Right renal cortex interstitium (tissue), 3 donors: ENCODE measurements around the gene ASCC1. TPM values are rescaled to one million over a fixed set of nuclear protein-coding genes. Genes with fewer than 3 reads are reported as not detected.
"Not testable (repeated sequence)": the region's sequence is repeated elsewhere in the genome, so short reads cannot be mapped to it uniquely, and the experiment has no call there.

Source experiments
- DNase-seq, 3 donors: peaks; one replicate each; pipeline ENCODE4 v3.0.0-alpha.2; 2013; ENCODE audit warnings: low read depth in 3 of 3, low spot score in 2 of 3
- polyA plus RNA-seq, 3 donors: library from polyadenylated mRNA; unstranded; fragments of 120-200 nt; gene quantifications; one replicate each; pipeline ENCODE4 v1.2.1, GENCODE V29; 2013; ENCODE audit not compliant: insufficient read length in 3 of 3

ASCC1 gene
- polyA plus RNA-seq, 3 donors, result 43.6 to 55.4 (median 45.8) TPM

DNA sequence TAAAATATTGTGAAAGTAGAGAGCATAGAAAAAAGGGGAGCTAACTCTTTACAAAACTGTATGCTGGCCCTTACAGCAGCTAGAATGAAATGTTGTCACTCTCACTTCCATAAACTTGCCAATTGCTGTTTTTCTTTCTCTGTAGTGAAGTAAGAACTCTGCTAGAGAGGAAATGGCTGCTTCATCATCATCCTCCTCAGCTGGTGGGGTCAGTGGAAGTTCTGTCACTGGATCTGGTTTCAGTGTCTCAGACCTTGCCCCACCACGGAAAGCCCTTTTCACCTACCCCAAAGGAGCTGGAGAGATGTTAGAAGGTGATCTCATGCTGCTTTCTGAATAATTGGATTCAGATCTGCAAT lies 7.6 kb upstream of the ASCC1 start:
- DNase-seq, result no peak

DNA sequence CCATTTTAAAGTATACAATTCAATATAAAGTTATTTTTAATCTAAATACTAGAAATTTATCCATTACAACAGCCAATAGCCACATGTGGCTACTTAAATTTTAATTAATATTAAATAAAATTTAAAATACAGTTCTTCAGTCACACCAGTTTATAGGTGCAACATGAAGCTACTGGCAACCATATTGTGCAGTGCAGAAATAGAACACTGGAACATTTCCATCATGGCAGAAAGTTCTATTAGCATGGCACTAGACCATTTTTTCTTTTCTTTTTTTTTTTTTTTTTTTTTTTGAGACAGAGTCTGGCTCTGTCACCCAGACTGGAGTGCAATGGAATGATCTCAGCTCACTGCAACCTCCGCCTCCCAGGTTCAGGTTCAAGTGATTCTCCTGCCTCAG lies 5.2 kb upstream of the ASCC1 start:
- DNase-seq, result no peak

DNA sequence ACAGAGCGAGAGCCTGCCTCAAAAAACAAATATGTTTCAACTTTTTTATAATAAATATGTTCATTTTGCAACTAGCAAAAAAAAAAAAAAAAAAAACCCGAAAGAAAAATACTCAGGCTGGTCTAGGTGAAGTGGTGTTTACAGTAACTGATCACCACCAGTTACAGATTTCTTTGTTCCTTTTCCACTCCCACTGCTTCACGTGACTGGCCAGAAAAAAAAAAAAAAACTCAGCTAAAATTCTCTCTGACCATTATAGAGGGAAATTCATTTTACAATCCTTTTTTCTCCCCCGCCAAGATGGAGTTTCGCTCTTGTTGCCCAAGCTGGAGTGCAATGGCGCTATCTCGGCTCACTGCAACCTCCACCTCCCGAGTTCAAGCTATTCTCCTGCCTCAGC lies 4.6 kb upstream of the ASCC1 start:
- DNase-seq, result no peak

DNA sequence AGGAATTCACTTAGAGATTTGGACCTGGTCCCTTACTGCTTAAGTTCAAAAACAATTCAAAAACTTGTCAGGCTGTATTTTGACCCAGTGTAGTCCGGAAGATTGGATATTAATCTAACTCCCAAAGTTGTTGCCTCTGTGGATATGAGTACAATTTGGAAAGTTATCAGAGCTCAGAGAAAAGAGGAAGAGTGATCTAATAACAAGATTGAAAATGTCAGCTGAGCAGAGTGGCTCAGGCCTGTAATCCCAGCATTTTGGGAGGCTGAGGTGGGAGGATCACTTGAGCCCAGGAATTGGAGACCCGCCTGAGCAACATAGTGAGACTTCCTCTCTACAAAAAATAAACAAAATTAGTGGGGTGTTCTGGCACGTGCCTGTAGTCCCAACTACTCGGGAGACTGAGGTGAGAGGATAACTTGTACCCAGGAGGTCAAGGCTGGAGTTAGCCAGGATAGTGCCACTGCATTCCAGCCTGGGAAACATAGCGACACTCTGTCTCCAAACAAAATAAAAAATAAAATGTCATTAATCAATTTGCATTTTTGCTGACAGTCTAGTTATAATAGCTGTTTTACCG lies 3.2 kb upstream of the ASCC1 start:
- DNase-seq, result no peak

DNA sequence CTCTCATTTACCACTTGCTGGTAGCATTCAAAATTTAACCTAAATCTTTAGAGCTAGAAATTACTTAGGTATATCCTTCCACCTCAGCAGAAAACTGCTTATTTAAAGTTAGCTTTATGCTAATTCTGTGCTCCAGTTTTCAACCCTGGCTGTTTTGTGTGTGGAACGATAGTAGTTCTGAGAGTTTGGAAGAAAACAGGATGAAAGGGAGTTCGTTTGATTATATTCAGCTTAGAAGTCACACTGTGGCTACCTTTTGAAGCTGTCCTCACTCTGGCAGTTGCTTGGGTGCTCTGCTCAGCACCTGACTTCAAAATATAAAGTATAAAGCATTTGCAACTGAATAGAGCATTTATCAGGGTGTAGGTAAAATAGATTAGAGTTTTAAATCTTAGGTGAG lies 2.6 kb upstream of the ASCC1 start:
- no peak for DNase-seq

DNA sequence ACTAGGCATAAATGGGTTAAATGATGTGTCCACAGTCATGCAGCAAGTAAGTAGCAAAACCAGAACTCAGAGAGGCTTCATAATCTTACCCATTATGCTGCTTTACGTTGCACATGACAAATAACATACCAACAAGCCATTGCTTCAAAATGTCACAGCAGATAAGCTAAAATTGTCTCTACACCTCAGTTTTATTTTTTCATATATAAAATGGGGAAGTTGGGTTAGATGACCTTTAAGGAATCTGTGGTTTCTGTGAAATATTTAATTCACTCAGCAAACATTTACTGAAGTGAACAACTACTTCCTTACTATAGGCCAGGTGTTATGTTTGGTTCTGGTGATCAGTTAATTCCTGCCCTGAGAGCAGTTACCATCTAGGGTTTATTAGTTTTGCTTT lies 2.2 kb upstream of the ASCC1 start:
- no peak for DNase-seq

DNA sequence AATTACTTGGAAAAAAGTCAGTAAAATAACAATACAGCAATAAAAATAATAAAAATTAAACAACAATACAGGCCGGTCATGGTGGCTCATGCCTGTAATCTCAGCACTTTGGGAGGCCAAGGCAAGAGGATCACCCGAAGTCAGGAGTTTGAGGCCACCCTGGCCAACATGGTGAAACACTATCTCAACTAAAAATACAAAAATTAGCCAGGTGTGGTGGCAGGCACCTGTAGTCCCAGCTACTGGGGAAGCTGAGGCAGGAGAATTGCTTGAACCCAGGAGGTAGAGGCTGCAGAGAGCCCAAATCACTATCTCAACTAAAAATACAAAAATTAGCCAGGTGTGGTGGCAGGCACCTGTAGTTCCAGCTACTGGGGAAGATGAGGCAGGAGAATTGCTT lies 4.2 kb downstream of the ASCC1 start:
- not testable (repeated sequence) for DNase-seq

DNA sequence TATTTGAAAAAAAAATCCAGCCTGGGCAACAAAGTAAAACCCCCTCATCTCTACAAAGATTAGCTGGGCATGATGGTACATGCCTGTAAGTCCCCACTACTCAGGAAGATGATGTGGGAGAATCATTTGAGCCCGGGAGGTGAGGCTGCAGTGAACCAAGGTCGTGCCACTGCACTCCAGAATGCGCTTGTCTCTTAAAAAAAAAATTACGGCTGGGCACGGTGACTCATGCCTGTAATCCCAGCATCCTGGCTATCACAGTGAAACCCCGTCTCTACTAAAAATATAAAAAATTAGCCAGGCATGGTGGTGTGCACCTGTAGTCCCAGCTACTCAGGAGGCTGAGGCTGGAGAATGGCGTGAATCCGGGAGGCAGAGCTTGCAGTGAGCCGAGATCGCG lies 4.7 kb downstream of the ASCC1 start:
- DNase-seq, result not testable (repeated sequence)

DNA sequence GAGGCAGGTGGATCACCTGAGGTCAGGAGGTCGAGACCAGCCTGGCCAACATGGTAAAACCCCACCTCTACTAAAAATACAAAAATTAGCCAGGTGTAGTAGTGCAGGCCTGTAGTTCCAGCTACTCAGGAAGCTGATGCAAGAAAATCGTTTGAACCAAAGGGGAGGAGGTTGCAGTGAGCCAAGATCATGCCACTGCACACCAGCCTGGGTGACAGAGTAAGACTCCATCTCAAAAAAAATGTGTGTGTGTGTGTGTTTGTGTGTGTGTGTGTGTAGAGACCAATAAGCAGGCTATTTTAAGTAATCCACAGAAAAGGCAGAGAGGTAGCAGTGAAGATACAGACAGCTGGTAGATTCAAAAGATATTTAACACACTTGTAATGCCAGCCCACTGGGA lies 7.5 kb downstream of the ASCC1 start:
- DNase-seq, result not testable (repeated sequence)

DNA sequence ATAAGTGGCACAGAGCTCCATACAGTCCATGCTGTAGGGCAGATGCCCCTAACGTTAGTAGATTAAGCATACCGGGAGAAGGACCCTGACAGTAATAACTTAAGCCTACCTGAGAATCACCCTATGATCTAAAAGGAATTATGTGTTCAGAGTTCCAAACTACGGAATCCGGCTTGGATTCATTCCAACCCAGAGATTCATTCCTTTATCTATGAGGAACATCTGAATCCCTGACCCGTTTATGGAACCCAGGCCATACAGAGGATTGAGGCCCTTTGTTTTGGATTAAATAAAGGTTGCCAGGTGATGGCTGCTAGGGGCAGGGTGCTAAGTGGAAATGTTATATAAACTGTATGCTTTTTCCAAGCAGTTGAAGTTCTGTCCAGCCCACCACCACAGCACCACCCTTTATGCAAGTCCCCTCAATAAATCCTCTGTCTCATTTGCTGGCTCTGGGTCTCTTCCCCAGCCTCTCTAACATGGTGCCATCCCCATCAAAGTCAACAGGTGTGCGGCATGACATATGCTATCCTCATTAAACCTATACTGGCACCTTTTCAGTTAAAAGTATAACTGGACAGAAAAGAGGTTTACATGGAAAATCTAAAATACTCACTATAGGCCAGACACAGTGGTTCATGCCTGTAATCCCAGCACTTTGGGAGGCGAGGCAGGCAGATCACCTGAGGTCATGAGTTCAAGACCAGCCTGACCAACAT lies 9.4 kb downstream of the ASCC1 start:
- DNase-seq, result no peak

DNA sequence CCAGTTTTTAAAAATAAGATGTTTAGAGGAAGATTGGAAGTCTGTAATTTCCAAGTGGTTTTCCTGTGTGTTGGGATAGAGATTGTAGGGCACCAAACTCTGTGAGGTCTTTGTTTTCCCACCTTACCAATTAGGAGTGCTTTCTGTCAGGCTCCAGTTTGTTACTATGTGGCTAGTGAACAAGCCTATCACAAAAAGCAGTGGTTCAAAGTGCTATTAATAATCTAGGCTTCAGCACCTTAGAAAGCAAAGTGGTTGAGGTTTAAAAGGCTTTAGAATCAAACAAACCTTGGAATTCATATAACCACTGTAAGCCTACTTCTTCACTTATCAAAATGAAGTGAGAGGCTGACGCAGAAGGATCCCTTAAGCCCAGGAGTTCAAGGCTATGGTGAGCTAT lies 11.4 kb downstream of the ASCC1 start:
- no peak for DNase-seq

DNA sequence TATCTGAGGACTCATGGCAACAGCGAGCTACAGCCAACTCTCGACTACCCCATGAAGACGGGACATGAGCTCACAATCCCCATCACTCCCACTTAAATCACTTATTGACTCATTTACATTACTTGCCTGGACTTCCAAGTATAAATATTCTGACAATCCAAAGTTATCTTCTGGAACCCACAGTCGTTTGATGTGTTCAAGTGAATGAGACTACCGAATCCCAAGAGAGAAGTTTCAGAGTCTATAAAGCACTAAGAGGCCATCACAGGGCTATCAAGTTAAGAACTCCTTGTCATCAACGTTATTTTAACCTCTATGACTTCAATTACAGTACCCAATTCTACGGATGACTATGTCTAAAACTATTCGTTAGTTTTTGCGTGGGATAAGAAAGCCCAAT lies 11.8 kb downstream of the ASCC1 start:
- no peak for DNase-seq

DNA sequence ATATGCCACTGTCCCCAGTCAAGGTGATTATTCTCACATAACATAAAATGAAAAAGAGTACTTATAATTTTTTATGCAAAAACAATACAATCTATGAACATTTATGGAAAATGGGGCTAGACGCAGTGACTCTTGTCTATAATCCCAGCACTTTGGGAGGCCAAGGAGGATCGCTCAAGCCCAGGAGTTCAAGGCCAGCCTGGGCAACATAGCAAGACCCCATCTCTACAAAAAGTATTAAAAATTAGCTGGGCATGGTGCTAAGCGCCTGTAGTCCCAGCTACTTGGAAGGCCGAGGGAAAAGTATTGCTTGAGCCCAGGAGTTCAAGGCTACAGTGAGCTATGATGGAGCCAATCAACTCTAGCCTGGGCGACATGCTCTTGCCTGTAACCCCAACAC lies 14.8 kb downstream of the ASCC1 start:
- no peak for DNase-seq

DNA sequence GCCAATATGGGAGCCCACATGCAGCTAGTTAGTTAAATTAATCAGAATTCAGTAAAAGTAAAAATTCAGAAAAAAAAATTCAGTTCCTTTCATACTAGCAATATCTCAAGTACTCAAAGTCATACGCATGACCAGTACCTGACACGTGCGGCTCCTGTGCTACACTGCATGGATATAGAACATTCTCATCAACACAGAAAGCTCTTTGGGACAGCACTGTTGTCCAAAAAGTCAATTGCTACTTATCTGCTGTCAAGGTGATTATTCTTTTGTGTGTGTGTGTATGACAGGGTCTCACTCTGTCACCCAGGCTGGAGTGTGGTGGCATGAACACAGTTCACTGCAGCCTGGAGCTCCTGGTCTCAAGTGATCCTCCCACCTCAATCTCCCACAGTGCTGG lies 15.2 kb downstream of the ASCC1 start:
- DNase-seq, result no peak

DNA sequence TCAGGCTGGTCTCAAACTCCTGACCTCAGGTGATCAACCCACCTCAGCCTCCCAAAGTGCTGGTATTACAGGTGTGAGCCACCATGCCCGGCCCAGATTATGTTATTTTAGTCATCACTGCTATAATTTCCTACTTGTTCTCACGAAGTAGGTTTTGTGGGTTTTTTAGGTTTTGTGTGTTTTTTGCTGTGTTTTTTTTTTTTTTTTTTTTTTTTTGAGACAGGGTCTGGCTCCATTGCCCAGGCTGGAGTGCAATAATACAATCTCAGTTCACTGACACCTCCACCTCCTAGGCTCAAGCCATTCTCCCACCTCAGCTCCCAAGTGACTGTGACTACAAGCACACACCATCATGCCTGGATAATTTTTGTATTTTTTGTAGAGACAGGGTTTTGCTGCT lies 21.1 kb downstream of the ASCC1 start:
- no peak for DNase-seq

DNA sequence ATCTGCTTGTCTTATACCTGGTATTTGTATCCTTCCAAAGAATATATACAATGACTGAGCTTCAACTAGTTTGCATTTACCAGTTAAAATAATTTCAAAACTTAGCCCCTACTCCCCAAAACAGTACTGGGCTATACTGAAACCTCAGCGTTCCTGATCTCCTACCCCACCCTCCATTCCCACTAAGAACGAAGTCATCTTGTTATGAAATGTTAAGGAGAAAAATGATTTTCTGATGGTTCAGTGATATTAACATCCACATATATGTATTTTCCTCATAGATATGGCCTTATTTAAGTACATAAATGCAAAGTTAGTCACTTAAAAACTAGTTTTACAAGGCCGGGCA lies 29.1 kb downstream of the ASCC1 start:
- no peak for DNase-seq

DNA sequence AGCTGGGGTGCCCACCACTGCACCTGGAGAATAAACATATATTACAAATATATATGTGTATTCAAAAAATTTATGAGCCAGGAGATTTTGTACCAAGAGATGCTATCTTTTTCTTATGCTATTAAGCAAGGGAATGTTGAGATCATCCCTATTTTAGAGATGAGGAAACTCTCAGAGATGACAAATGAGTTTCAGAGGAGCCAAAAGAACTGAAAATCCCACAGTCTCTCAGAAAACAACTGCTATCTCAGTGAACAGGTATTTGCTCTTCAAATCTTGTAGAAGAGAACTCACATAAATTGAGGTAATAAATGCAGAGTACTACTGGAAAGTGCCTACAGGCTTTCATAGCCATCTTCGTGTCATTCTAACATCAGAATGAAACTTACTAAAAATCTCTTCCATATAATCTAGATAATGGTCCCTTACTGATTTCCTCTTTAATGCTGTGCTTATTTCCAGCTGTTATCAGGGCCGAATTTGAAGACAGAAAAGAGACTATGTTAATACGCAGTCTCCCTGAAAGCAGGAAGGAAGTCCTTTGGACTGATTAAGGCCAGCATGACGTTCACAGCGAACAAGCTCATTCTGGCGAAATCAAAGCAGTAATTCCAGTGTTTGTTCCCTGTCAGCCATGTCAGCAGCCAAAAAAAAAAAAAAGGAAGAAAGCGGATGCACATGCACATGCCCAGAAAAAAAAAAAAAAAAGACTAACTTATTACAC lies 29.7 kb downstream of the ASCC1 start:
- DNase-seq, result peak in 1 of 3 donors; percentile 10

DNA sequence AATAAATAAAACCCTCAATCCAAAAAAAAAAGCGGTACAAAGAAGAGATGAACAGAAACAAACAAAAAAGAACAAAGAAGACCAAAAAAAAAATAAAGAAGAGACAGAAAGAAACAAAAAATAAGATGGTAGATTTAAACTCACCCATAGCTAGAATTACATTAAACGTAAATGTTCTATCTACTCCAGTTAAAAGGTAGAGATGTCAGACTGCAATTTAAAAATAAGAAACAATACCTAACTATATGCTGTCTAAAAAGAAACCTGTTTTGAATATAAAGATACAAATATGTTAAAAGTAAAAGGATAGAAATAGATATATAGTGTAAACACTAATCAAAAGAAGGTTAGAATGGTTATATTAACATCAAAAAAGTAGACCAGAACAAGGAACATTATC lies 31.9 kb downstream of the ASCC1 start:
- no peak for DNase-seq

DNA sequence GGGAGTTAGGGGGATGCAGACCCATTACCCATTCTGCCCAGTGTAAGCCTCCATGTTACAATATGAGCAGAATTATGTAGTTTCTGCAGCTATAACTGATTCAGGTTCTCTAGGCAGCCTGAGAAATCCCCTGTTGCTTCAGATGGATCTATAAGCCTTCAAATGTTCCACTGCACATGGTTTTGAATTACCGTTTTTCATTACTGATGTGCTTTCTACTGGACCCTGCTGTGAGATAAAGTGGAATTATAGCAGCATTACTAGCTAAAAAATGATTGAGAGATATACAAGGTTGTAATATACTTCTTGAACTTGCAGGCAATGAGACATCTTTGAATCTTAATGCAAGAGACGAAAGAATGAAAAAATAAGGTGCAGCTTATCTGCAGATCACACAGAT lies 38.6 kb downstream of the ASCC1 start:
- DNase-seq, result no peak

DNA sequence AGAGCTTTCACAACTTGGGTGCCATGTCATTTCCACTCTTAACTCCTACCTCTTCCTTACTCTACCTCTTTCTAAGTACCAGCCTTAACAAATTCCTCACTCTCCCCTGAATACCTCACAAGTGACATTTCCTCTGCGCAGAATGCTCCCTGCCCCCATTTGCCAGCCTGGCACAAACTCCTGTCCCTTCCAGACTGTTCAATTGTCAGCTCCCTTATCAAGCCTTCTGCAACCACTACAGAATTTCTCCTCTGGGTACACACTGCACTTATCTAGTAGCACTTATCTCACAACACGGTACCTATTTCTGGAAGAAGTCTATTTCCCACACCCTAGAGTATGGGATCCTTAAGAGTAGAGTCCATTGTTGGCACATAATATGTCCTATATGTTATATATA lies 39.4 kb downstream of the ASCC1 start:
- no peak for DNase-seq

DNA sequence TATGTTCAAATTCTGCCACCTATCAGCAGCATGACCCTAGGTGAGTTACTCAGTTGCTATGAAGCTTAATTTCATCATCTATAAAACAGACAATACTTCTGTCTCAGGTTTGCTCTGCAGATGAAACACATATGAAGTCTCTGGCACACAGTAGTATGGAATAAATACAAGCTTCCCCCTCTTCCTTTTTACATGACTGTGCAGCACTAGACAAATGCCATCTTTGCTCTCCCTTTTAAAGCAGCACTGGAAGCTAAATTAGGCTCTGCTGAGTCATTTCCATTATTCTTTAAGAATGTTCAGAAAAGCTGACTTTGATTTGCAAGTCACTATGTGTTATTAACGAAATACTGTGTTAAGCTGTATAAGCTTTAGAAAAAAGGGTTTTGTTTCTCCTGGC lies 40.9 kb downstream of the ASCC1 start:
- DNase-seq, result no peak

DNA sequence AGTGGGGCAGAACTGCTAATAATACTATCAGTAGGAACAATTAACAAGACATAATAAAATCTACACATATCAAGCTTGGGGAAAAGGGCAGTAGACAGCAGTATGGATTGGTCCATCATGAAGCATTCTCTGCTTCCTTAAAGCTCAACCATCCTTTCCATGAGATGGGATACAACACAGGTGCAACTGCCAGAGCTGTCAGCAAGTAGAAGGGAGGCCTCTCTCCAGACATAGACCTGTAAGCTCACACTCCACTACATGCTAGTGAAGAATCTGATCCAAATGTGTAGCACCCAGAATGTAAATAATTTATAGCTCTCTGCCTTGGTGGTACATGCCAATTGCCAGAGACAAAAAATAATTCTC lies 41.8 kb downstream of the ASCC1 start:
- no peak for DNase-seq
